Large intestine (tissue), 3 donors: Measurements from ENCODE around the gene BRF1. TPM values are rescaled to one million over a fixed set of nuclear protein-coding genes. Genes with fewer than 3 reads are reported as not detected.
A peak's percentile ranks its signal among the peaks of the same experiment; 100 is the strongest.

ENCODE experiments used
- DNase-seq, 2 donors: peaks; one replicate each; pipeline versions ENCODE4 v3.0.0 to v3.0.0-alpha.2; 2013
- H3K27ac ChIP-seq: one replicate; pipeline ENCODE4 v1.5.1; 2013; ENCODE audit warnings: low read length
- H3K27me3 ChIP-seq: 2 replicates; pipeline ENCODE4 v1.6.1; 2013; ENCODE audit warnings: low read length; ENCODE audit not compliant: control insufficient read depth, insufficient read depth
- H3K36me3 ChIP-seq: 2 replicates; pipeline ENCODE4 v1.6.1; 2013; ENCODE audit warnings: low read length; ENCODE audit not compliant: control insufficient read depth, insufficient read depth
- H3K4me1 ChIP-seq: one replicate; pipeline ENCODE4 v1.6.1; 2013; ENCODE audit warnings: low read length; ENCODE audit not compliant: control insufficient read depth, insufficient read depth
- H3K4me3 ChIP-seq: one replicate; pipeline ENCODE4 v1.5.1; 2013; ENCODE audit warnings: low read length
- H3K9me3 ChIP-seq: one replicate; pipeline ENCODE4 v1.6.1; 2013; ENCODE audit warnings: mild to moderate bottlenecking, low read depth, low read length, moderate library complexity; ENCODE audit not compliant: control insufficient read depth
- WGBS: methylation state at CpG from one replicate; pipeline ENCODE4 v1.1.5; 2013; ENCODE audit warnings: low lambda C conversion rate; ENCODE audit not compliant: insufficient coverage; 5-methylcytosine and 5-hydroxymethylcytosine counted together
- polyA plus RNA-seq: library from polyadenylated mRNA; unstranded; fragments of 120-200 nt; gene quantifications from one replicate; pipeline ENCODE4 v1.2.1, GENCODE V29; 2013

Gene BRF1
- polyA plus RNA-seq, 1 donor, result 21.6 TPM

- Histone ChIP-seq H3K9me3 (no peaks in the 10 kb centered on the region), H3K4me3 (no peak overlapping the region), H3K36me3 (peaks cover 5% of the 10 kb centered on the region), H3K4me1 (no peaks in the 10 kb centered on the region), H3K27me3 (no peaks in the 10 kb centered on the region), H3K27ac (no peak overlapping the region)
- DNase-seq, result no peak
- no CpG with 5 or more reads among the region's 27 CpGs for WGBS
Observed at GRCh38 chr14:105325716-105326567, 25.1 kb upstream of the BRF1 start.

GRCh38 chr14:105325303-105325702 is 24.5 kb upstream of the BRF1 start:
- H3K4me1 ChIP-seq, result no peaks in the 10 kb centered on the region
- no peak for DNase-seq
- no peaks in the 10 kb centered on the region for H3K9me3 ChIP-seq
- no peaks in the 10 kb centered on the region for H3K27me3 ChIP-seq
- WGBS, result no CpG with 5 or more reads among the region's 9 CpGs
- H3K36me3 ChIP-seq, result peaks cover 5% of the 10 kb centered on the region
- no peak overlapping the region for H3K4me3 ChIP-seq
- no peak overlapping the region for H3K27ac ChIP-seq

GRCh38 chr14:105324871-105325270 is 24.1 kb upstream of the BRF1 start:
- Histone ChIP-seq H3K4me3 (no peak overlapping the region), H3K27me3 (no peaks in the 10 kb centered on the region), H3K4me1 (no peaks in the 10 kb centered on the region), H3K27ac (no peak overlapping the region), H3K9me3 (no peaks in the 10 kb centered on the region), H3K36me3 (peaks cover 5% of the 10 kb centered on the region)
- no CpG with 5 or more reads among the region's 12 CpGs for WGBS
- no peak for DNase-seq

- Histone ChIP-seq H3K27ac (no peak overlapping the region), H3K27me3 (no peaks in the 10 kb centered on the region), H3K9me3 (no peaks in the 10 kb centered on the region), H3K4me1 (no peaks in the 10 kb centered on the region), H3K36me3 (peaks cover 5% of the 10 kb centered on the region), H3K4me3 (no peak overlapping the region)
- DNase-seq, result no peak
- WGBS, result no CpG with 5 or more reads among the region's 30 CpGs
Observed at GRCh38 chr14:105324080-105324778, 23.4 kb upstream of the BRF1 start.

- no CpG with 5 or more reads among the region's 13 CpGs for WGBS
- no peak overlapping the region for H3K27ac ChIP-seq
Observed at GRCh38 chr14:105323663-105324062, 22.9 kb upstream of the BRF1 start.

GRCh38 chr14:105322791-105323556 is 22.2 kb upstream of the BRF1 start:
- Histone ChIP-seq H3K27me3 (no peaks in the 10 kb centered on the region), H3K4me1 (no peaks in the 10 kb centered on the region), H3K36me3 (peaks cover 5% of the 10 kb centered on the region), H3K9me3 (no peaks in the 10 kb centered on the region), H3K4me3 (no peak overlapping the region), H3K27ac (no peak overlapping the region)
- no CpG with 5 or more reads among the region's 27 CpGs for WGBS
- no peak for DNase-seq

More at GRCh38 chr14:105323663-105324062, 22.9 kb upstream of the BRF1 start:
- DNase-seq, result no peak
- Histone ChIP-seq H3K4me3 (no peak overlapping the region), H3K36me3 (peaks cover 5% of the 10 kb centered on the region), H3K9me3 (no peaks in the 10 kb centered on the region), H3K4me1 (no peaks in the 10 kb centered on the region), H3K27me3 (no peaks in the 10 kb centered on the region)

- Histone ChIP-seq H3K27ac (no peak overlapping the region), H3K4me3 (no peak overlapping the region), H3K9me3 (no peaks in the 10 kb centered on the region), H3K27me3 (no peaks in the 10 kb centered on the region), H3K4me1 (peaks cover 22% of the 10 kb centered on the region), H3K36me3 (no peaks in the 10 kb centered on the region)
- no CpG with 5 or more reads among the region's 11 CpGs for WGBS
- no peak for DNase-seq
Observed at GRCh38 chr14:105317546-105317945, 16.7 kb upstream of the BRF1 start.

- Histone ChIP-seq H3K27ac (no peak overlapping the region), H3K9me3 (no peaks in the 10 kb centered on the region), H3K36me3 (no peaks in the 10 kb centered on the region), H3K4me1 (peaks cover 22% of the 10 kb centered on the region), H3K4me3 (no peak overlapping the region), H3K27me3 (no peaks in the 10 kb centered on the region)
- DNase-seq, result no peak
- WGBS, result no CpG with 5 or more reads among the region's 18 CpGs
Observed at GRCh38 chr14:105316968-105317510, 16.2 kb upstream of the BRF1 start.

GRCh38 chr14:105316577-105316941 is 15.8 kb upstream of the BRF1 start:
- no peaks in the 10 kb centered on the region for H3K36me3 ChIP-seq
- H3K27ac ChIP-seq, result no peak overlapping the region
- H3K4me3 ChIP-seq, result no peak overlapping the region
- DNase-seq, result no peak
- no peaks in the 10 kb centered on the region for H3K27me3 ChIP-seq
- H3K4me1 ChIP-seq, result peaks cover 22% of the 10 kb centered on the region
- no CpG with 5 or more reads among the region's 10 CpGs for WGBS
- H3K9me3 ChIP-seq, result no peaks in the 10 kb centered on the region

GRCh38 chr14:105315941-105316576 is 15.3 kb upstream of the BRF1 start:
- Histone ChIP-seq H3K36me3 (no peaks in the 10 kb centered on the region), H3K4me3 (peak overlapping the region; percentile 64), H3K9me3 (no peaks in the 10 kb centered on the region), H3K4me1 (peaks cover 22% of the 10 kb centered on the region), H3K27ac (no peak overlapping the region), H3K27me3 (no peaks in the 10 kb centered on the region)
- no peak for DNase-seq
- no CpG with 5 or more reads among the region's 15 CpGs for WGBS
